GM12878 (cell line): ENCODE data around the gene CSF2. TPM values are rescaled to one million over a fixed set of nuclear protein-coding genes. Genes with fewer than 3 reads are reported as not detected.

Experiments
- ATAC-seq: fragments of 200-7000 bp; cut with Tn5 transposase; 3 replicates; pipeline ENCODE4 v1.9.1; 2020; ENCODE audit warnings: mild to moderate bottlenecking, moderate library complexity
- BruUV-seq: library from RNA; stranded (reverse); fragments of 400-500 nt; replicated peaks from 2 replicates; lab custom pipeline; 2021; lab: Mats Ljungman, UMichigan
- CTCF ChIA-PET: fragments of 300-600 bp; sonication (Branson Sonifier 250); formaldehyde crosslinking; extraction: SDS; loops from one replicate; lab custom pipeline; 2021; ENCODE audit warnings: inconsistent platforms; lab: Yijun Ruan, JAX
- POLR2A ChIA-PET: fragments of 350-600 bp; formaldehyde crosslinking; extraction: SDS; loops from one replicate; lab custom pipeline; 2021; ENCODE audit warnings: inconsistent platforms; lab: Charles Lee
- RAD21 ChIA-PET: fragments of 300-600 bp; sonication (Branson Sonifier 250); formaldehyde crosslinking; loops from one replicate; lab custom pipeline; 2023; ENCODE audit warnings: antibody characterized with exemption; ENCODE audit not compliant: unreplicated experiment; lab: Charles Lee
- SMC1A ChIA-PET: fragments of 300-600 bp; sonication (Branson Sonifier 250); formaldehyde crosslinking; loops from one replicate; lab custom pipeline; 2023; ENCODE audit not compliant: unreplicated experiment, uncharacterized antibody; lab: Charles Lee
- DNase-seq: peaks from one replicate; pipeline ENCODE4 v3.0.0-alpha.2; 2011; ENCODE audit warnings: low read depth, low spot score
- FAIRE-seq: peaks from 3 replicates; lab custom pipeline; 2011; peaks lifted over from hg19 to GRCh38; lab: Jason Lieb, UNC
- H2AFZ ChIP-seq: 2 replicates; pipeline ENCODE4 v1.6.0; 2011; ENCODE audit warnings: low read depth, low read length, control low read depth; ENCODE audit not compliant: control insufficient read depth
- H3K27ac ChIP-seq: 2 replicates; pipeline ENCODE4 v1.5.1; 2011; ENCODE audit warnings: control low read depth; ENCODE audit not compliant: control insufficient read depth, insufficient read depth
- H3K27me3 ChIP-seq, 2 experiments: replicated peaks in 1 of 2; 2 replicates each; pipeline versions ENCODE4 v1.6.0 to v1.6.1; 2011; ENCODE audit warnings: low read length in 1 of 2; ENCODE audit not compliant: control insufficient read depth in 2 of 2, insufficient read depth in 2 of 2
- H3K36me3 ChIP-seq, 2 experiments: 2 replicates each; pipeline ENCODE4 v1.5.1; 2011; ENCODE audit warnings: low read length in 1 of 2; ENCODE audit not compliant: control insufficient read depth in 2 of 2, insufficient read depth in 2 of 2
- H3K4me1 ChIP-seq: 2 replicates; pipeline ENCODE4 v1.6.1; 2011; ENCODE audit warnings: mild to moderate bottlenecking, low read length, moderate library complexity, mixed read lengths; ENCODE audit not compliant: control insufficient read depth, insufficient read depth
- H3K4me2 ChIP-seq: 2 replicates; pipeline ENCODE4 v1.6.0; 2011; ENCODE audit warnings: control low read depth; ENCODE audit not compliant: control insufficient read depth, insufficient read depth
- H3K4me3 ChIP-seq: fragments of 200-600 bp; sonication (generic); 2 replicates; pipeline ENCODE4 v1.5.1; 2016
- H3K79me2 ChIP-seq: 2 replicates; pipeline ENCODE4 v1.6.0; 2011; ENCODE audit warnings: low read length; ENCODE audit not compliant: control insufficient read depth, insufficient read depth
- H3K9ac ChIP-seq: 2 replicates; pipeline ENCODE4 v1.8.0; 2011; ENCODE audit warnings: low read length, control low read depth, mixed read lengths; ENCODE audit not compliant: control insufficient read depth, insufficient read depth
- H3K9me3 ChIP-seq: replicated peaks from 3 replicates; pipeline ENCODE4 v1.5.1; 2011; ENCODE audit warnings: mild to moderate bottlenecking, low read length; ENCODE audit not compliant: control insufficient read depth, insufficient read depth
- H4K20me1 ChIP-seq: 2 replicates; pipeline ENCODE4 v1.6.0; 2011; ENCODE audit not compliant: control insufficient read depth, insufficient read depth
- ATF7 ChIP-seq: fragments of 450-650 bp; IDR thresholded peaks from 2 replicates; pipeline ENCODE4 v1.6.1; 2016; ENCODE audit warnings: low read depth, mild to moderate bottlenecking
- BRCA1 ChIP-seq: IDR thresholded peaks from 2 replicates; pipeline ENCODE4 v1.6.1; 2011; ENCODE audit warnings: low read depth, low read length, improper control_type of control experiment
- CBX5 ChIP-seq: sonication (generic); IDR thresholded peaks from 2 replicates; pipeline ENCODE4 v1.6.1; 2016; ENCODE audit warnings: low read depth, moderate library complexity, mild to moderate bottlenecking, inconsistent platforms
- EGR1 ChIP-seq, 2 experiments: IDR thresholded peaks; 1 replicate in 1 of 2; 2 replicates in 1 of 2; pipeline ENCODE4 v1.6.1; 2011 to 2012; ENCODE audit warnings: low read depth in 2 of 2, low read length in 2 of 2, borderline replicate concordance in 1 of 2, mild to moderate bottlenecking in 1 of 2, moderate library complexity in 1 of 2
- ETV6 ChIP-seq, 2 experiments: fragments of 450-650 bp in 1 of 2; IDR thresholded peaks in 1 of 2; conservative IDR thresholded peaks in 1 of 2; 2 replicates each; pipeline ENCODE4 v1.6.1; 2014; ENCODE audit warnings: antibody characterized with exemption in 1 of 2, borderline replicate concordance in 1 of 2, low read depth in 1 of 2, mild to moderate bottlenecking in 1 of 2, moderate library complexity in 1 of 2
- HDAC2 ChIP-seq: fragments of 200-600 bp; sonication (generic); IDR thresholded peaks from 2 replicates; pipeline ENCODE4 v1.6.1; 2017
- NFXL1 ChIP-seq: fragments of 450-650 bp; IDR thresholded peaks from 2 replicates; pipeline ENCODE4 v1.6.1; 2017; ENCODE audit warnings: antibody characterized with exemption, mild to moderate bottlenecking, borderline replicate concordance
- PAX5 ChIP-seq: IDR thresholded peaks from 2 replicates; pipeline ENCODE4 v1.6.1; 2011; ENCODE audit warnings: low read depth, low read length, borderline replicate concordance
- SIX5 ChIP-seq: IDR thresholded peaks from 2 replicates; pipeline ENCODE4 v1.6.1; 2011; ENCODE audit warnings: mild to moderate bottlenecking, low read depth, low read length, moderate library complexity; ENCODE audit not compliant: severe bottlenecking
- SMAD5 ChIP-seq: IDR thresholded peaks from 2 replicates; pipeline ENCODE4 v1.6.1; 2016; ENCODE audit warnings: antibody characterized with exemption, low read depth
- SREBF2 ChIP-seq: IDR thresholded peaks from 2 replicates; pipeline ENCODE4 v1.6.1; 2012; ENCODE audit warnings: mild to moderate bottlenecking, low read length
- TAF1 ChIP-seq: IDR thresholded peaks from 2 replicates; pipeline ENCODE4 v1.6.1; 2011; ENCODE audit warnings: mild to moderate bottlenecking, low read depth, low read length, borderline replicate concordance
- WGBS: methylation state at CpG from one replicate; pipeline ENCODE4 v1.1.6; 2016; ENCODE audit warnings: low lambda C conversion rate; ENCODE audit not compliant: insufficient replicate concordance, insufficient coverage; ENCODE audit errors: missing lambda C conversion rate; 5-methylcytosine and 5-hydroxymethylcytosine counted together
- in situ Hi-C: fragments of 300-500 bp; cut with MboI; formaldehyde crosslinking; loops from 9 replicates; pipeline ENCODE4 v1.14.3; 2018; ENCODE audit warnings: mixed read lengths
- intact Hi-C: fragments of 100-400 bp; cut with micrococcal nuclease; formaldehyde crosslinking; loops from one replicate; pipeline ENCODE4 v1.14.2; 2022; ENCODE audit not compliant: unreplicated experiment
- polyA plus RNA-seq, 11 experiments: library from polyadenylated mRNA; depleted of rRNA in 4 of 11; unstranded in 6 of 11; stranded (reverse) in 5 of 11; fragments of >200 nt; fragmentation: Nextera tagmentation in 4 of 11; fragmentation: Illumina TruSeq in 1 of 11; extraction: Ambion mirVana in 4 of 11; extraction: Trizol in 1 of 11; gene quantifications; 1 replicate in 1 of 11; 2 replicates in 10 of 11; pipeline versions ENCODE4 v1.2.1 to v1.2.3, GENCODE V29; 2011 to 2016; ENCODE audit warnings: inconsistent platforms in 2 of 11, missing spikeins in 2 of 11, low read depth in 1 of 11
- total RNA-seq, 4 experiments: library from RNA; depleted of rRNA in 3 of 4; stranded (reverse); fragments of >200 nt in 3 of 4; fragmentation: Illumina TruSeq in 1 of 4; extraction: Trizol in 1 of 4; gene quantifications; 2 replicates each; pipeline versions ENCODE4 v1.2.1 to v1.2.3, GENCODE V29; 2013 to 2021
- TF ChIP-seq, protein P1 (sequence below): fragments of 450-650 bp; IDR thresholded peaks from 2 replicates; pipeline ENCODE4 v1.6.1; 2017; ENCODE audit warnings: low read depth, mild to moderate bottlenecking, moderate library complexity
- TF ChIP-seq, protein P2 (sequence below): IDR thresholded peaks from 2 replicates; pipeline ENCODE4 v1.6.1; 2012; ENCODE audit warnings: low read depth, low read length, improper control_type of control experiment

Gene CSF2
- total and polyA plus RNA-seq, 10 of the 15 experiments (the other 5 are each of a cell fraction or from before 2014, with no cell fraction given): 0.15 to 2.0 (median 0.69) TPM; not detected in 2

DNA sequence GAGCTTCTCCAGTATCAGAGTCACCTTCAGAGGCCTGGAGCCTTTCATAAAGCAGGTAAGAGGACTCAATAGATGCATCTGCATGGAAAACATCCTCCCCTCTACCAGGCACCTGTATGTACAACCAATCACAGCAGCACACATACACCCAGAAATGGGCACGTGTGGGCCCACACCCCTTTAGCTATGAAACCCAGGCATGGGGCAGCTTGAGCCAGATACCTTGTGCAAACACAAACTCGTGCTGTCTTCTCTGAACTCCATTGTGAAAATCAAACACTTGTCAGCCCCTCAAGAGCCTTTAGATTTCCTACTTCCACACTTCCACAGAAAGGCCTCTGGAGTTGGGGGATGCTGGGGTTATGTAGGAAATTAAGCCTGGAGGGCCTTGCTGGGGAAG lies 1.1 kb upstream of the CSF2 start:
- H3K4me1 ChIP-seq: no peaks in the 10 kb centered on the region
- TF ChIP-seq, protein P1, sequence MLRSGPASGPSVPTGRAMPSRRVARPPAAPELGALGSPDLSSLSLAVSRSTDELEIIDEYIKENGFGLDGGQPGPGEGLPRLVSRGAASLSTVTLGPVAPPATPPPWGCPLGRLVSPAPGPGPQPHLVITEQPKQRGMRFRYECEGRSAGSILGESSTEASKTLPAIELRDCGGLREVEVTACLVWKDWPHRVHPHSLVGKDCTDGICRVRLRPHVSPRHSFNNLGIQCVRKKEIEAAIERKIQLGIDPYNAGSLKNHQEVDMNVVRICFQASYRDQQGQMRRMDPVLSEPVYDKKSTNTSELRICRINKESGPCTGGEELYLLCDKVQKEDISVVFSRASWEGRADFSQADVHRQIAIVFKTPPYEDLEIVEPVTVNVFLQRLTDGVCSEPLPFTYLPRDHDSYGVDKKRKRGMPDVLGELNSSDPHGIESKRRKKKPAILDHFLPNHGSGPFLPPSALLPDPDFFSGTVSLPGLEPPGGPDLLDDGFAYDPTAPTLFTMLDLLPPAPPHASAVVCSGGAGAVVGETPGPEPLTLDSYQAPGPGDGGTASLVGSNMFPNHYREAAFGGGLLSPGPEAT: no peak
- TF ChIP-seq PAX5 (no peak), NFXL1 (no peak), TAF1 (no peak), ATF7 (no peak), EGR1 (IDR thresholded peaks at IDR 0.05; ENCODE audit: borderline replicate concordance in 1 of 2, low read depth in 2 of 2, low read length in 2 of 2) (no peak), SMAD5 (no peak), CBX5 (no peak), SIX5 (no peak), HDAC2 (no peak), ETV6 (conservative IDR thresholded peaks at IDR 0.05 in 1 of 2, IDR thresholded peaks at IDR 0.05 in 1 of 2; ENCODE audit: borderline replicate concordance in 1 of 2, low read depth in 1 of 2) (no peak), BRCA1 (no peak), SREBF2 (no peak)
- TF ChIP-seq, protein P2, sequence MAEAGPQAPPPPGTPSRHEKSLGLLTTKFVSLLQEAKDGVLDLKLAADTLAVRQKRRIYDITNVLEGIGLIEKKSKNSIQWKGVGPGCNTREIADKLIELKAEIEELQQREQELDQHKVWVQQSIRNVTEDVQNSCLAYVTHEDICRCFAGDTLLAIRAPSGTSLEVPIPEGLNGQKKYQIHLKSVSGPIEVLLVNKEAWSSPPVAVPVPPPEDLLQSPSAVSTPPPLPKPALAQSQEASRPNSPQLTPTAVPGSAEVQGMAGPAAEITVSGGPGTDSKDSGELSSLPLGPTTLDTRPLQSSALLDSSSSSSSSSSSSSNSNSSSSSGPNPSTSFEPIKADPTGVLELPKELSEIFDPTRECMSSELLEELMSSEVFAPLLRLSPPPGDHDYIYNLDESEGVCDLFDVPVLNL: no peak
- TF ChIP-seq, all 136 proteins: peak for 0
- intact Hi-C loops: no loop called here
- Histone ChIP-seq H3K4me2 (no peak overlapping the region), H3K9me3 (no peaks in the 10 kb centered on the region), H3K36me3 (no peaks in the 10 kb centered on the region), H3K27me3 (no peaks in the 10 kb centered on the region), H3K27ac (no peak overlapping the region), H3K9ac (no peak overlapping the region), H3K79me2 (no peaks in the 10 kb centered on the region), H3K4me3 (no peak overlapping the region), H2AFZ (no peak overlapping the region), H4K20me1 (no peaks in the 10 kb centered on the region)
- DNase-seq: no peak
- POLR2A ChIA-PET: interaction anchor here (0.5 kb wide), 1 partner anchor 424 kb away, joined by 7 read pairs; no protein-coding TSS in a partner anchor
- SMC1A ChIA-PET: interaction anchor here (1.4 kb wide), 1 partner anchor 24 kb away, joined by 4 read pairs; no protein-coding TSS in a partner anchor
- 23% methylated on average over 2 of the region's 2 CpGs for whole genome bisulfite sequencing
- RAD21 ChIA-PET: interaction anchor here (1.2 to 1.3 kb wide), 2 partner anchors 9 to 10 kb away, joined by 3 read pairs; no protein-coding TSS in a partner anchor
- no TSS peak for BruUV-seq
- in situ Hi-C loops: loop anchor here (10.0 kb wide), 1 partner anchor 432 kb away; no protein-coding TSS in a partner anchor
- no peak for ATAC-seq
- FAIRE-seq: no peak
- CTCF ChIA-PET: interaction anchor here (0.6 to 1.9 kb wide), 2 partner anchors 9 to 44 kb away, joined by 3 to 7 read pairs; no protein-coding TSS in a partner anchor
